Loucy (cell line): ENCODE data around the gene DDX52.

Experiments
- CTCF ChIP-seq: fragments of 200-600 bp; sonication (generic); conservative IDR thresholded peaks from 2 replicates; pipeline ENCODE4 v1.5.1; 2014; ENCODE audit warnings: mild to moderate bottlenecking, antibody characterized with exemption, low read length
- EZH2phosphoT487 ChIP-seq: fragments of 200-600 bp; IDR thresholded peaks from 2 replicates; pipeline ENCODE4 v1.6.1; 2018; ENCODE audit warnings: antibody characterized with exemption, mild to moderate bottlenecking, moderate library complexity, borderline replicate concordance

- TF ChIP-seq CTCF = no peak
- no peak for TF ChIP-seq EZH2phosphoT487
Measured at GRCh38 chr17:37610971-37611370, 32.3 kb downstream of the DDX52 start.
